Renal cortex interstitium (tissue), 15 donors: ENCODE results near the gene BRAP. TPM values are rescaled to one million over a fixed set of nuclear protein-coding genes. Genes with fewer than 3 reads are reported as not detected.
"Not testable (repeated sequence)": the region's sequence is repeated elsewhere in the genome, so short reads cannot be mapped to it uniquely, and the experiment has no call there.

Experiments
- DNase-seq, 11 donors: peaks; one replicate each; pipeline ENCODE4 v3.0.0-alpha.2; 2013; ENCODE audit warnings: low read depth in 9 of 11, low spot score in 4 of 11; ENCODE audit errors: extremely low read depth in 1 of 11
- long read RNA-seq, 16 experiments: transcript quantifications; one replicate each; lab custom pipeline, GENCODE V29; 2026
- polyA plus RNA-seq, 3 donors: library from polyadenylated mRNA; unstranded; fragments of 120-200 nt; gene quantifications; one replicate each; pipeline ENCODE4 v1.2.1, GENCODE V29; 2013; ENCODE audit not compliant: insufficient read length in 3 of 3

BRAP gene
- 10 to 100 TPM; 19.0 to 20.5 (median 20.4) TPM for polyA plus RNA-seq
- long read RNA-seq, donor 1, full-length matches to known transcripts: 1 of 7 reads
- long read RNA-seq, donor 1, partial matches to known transcripts: 6 of 7 reads
- long read RNA-seq, donor 1, other reads (novel, unspliced or antisense): 0 of 7 reads
- long read RNA-seq, donor 2, full-length matches to known transcripts: 1 of 6 reads
- long read RNA-seq, donor 2, partial matches to known transcripts: 5 of 6 reads
- long read RNA-seq, donor 2, other reads (novel, unspliced or antisense): 0 of 6 reads
- long read RNA-seq, donor 3, full-length matches to known transcripts: 5 of 5 reads
- long read RNA-seq, donor 3, partial matches to known transcripts: 0 of 5 reads
- long read RNA-seq, donor 3, other reads (novel, unspliced or antisense): 0 of 5 reads
- long read RNA-seq, donor 4, full-length matches to known transcripts: 7 of 7 reads
- long read RNA-seq, donor 4, partial matches to known transcripts: 0 of 7 reads
- long read RNA-seq, donor 4, other reads (novel, unspliced or antisense): 0 of 7 reads
- long read RNA-seq, donor 5: 0 reads
- long read RNA-seq, donor 6, full-length matches to known transcripts: 3 of 17 reads
- long read RNA-seq, donor 6, partial matches to known transcripts: 14 of 17 reads
- long read RNA-seq, donor 6, other reads (novel, unspliced or antisense): 0 of 17 reads
- long read RNA-seq, donor 7, full-length matches to known transcripts: 1 of 1 reads
- long read RNA-seq, donor 7, partial matches to known transcripts: 0 of 1 reads
- long read RNA-seq, donor 7, other reads (novel, unspliced or antisense): 0 of 1 reads
- long read RNA-seq, donor 8, full-length matches to known transcripts: 5 of 22 reads
- long read RNA-seq, donor 8, partial matches to known transcripts: 17 of 22 reads
- long read RNA-seq, donor 8, other reads (novel, unspliced or antisense): 0 of 22 reads
- long read RNA-seq, donor 9, full-length matches to known transcripts: 3 of 10 reads
- long read RNA-seq, donor 9, partial matches to known transcripts: 7 of 10 reads
- long read RNA-seq, donor 9, other reads (novel, unspliced or antisense): 0 of 10 reads
- long read RNA-seq, donor 10, full-length matches to known transcripts: 4 of 10 reads
- long read RNA-seq, donor 10, partial matches to known transcripts: 6 of 10 reads
- long read RNA-seq, donor 10, other reads (novel, unspliced or antisense): 0 of 10 reads
- long read RNA-seq, donor 11, full-length matches to known transcripts: 2 of 2 reads
- long read RNA-seq, donor 11, partial matches to known transcripts: 0 of 2 reads
- long read RNA-seq, donor 11, other reads (novel, unspliced or antisense): 0 of 2 reads
- long read RNA-seq, donor 12, full-length matches to known transcripts: 2 of 2 reads
- long read RNA-seq, donor 12, partial matches to known transcripts: 0 of 2 reads
- long read RNA-seq, donor 12, other reads (novel, unspliced or antisense): 0 of 2 reads
- long read RNA-seq, donor 13: 0 reads
- long read RNA-seq, donor 14, full-length matches to known transcripts: 3 of 12 reads
- long read RNA-seq, donor 14, partial matches to known transcripts: 9 of 12 reads
- long read RNA-seq, donor 14, other reads (novel, unspliced or antisense): 0 of 12 reads
- long read RNA-seq, donor 15, full-length matches to known transcripts: 2 of 2 reads
- long read RNA-seq, donor 15, partial matches to known transcripts: 0 of 2 reads
- long read RNA-seq, donor 15, other reads (novel, unspliced or antisense): 0 of 2 reads
- long read RNA-seq, donor 16, full-length matches to known transcripts: 16 of 35 reads
- long read RNA-seq, donor 16, partial matches to known transcripts: 19 of 35 reads
- long read RNA-seq, donor 16, other reads (novel, unspliced or antisense): 0 of 35 reads

- DNase-seq: peak; percentile 84 to 96 (median 93)
These were observed at the start of gene BRAP, which contains the start of gene ACAD10 for GRCh38 chr12:111685811-111686573. TSS of gene BRAP (minus strand) at chr12:111685956. CDS start at chr12:111685792, 164 bp downstream. TSS of gene ACAD10 (plus strand) at chr12:111686053. CDS start at chr12:111692710, 6,657 bp downstream.

- no peak for DNase-seq
These were observed 47.7 kb upstream of the BRAP start for GRCh38 chr12:111733340-111733915.

GRCh38 chr12:111732786-111733185, 47.0 kb upstream of the BRAP start:
- no peak for DNase-seq

GRCh38 chr12:111730420-111730819, 44.7 kb upstream of the BRAP start:
- no peak for DNase-seq

- DNase-seq: no peak
These were observed 43.0 kb upstream of the BRAP start for GRCh38 chr12:111728795-111729194.

- not testable (repeated sequence) for DNase-seq
These were observed 38.0 kb upstream of the BRAP start for GRCh38 chr12:111723646-111724360.

GRCh38 chr12:111720457-111720856, 34.7 kb upstream of the BRAP start:
- no peak for DNase-seq

- not testable (repeated sequence) for DNase-seq
These were observed 33.6 kb upstream of the BRAP start for GRCh38 chr12:111719316-111719715.

GRCh38 chr12:111715279-111715678, 29.5 kb upstream of the BRAP start:
- no peak for DNase-seq

GRCh38 chr12:111706145-111706544, 20.4 kb upstream of the BRAP start:
- DNase-seq: no peak

- DNase-seq: no peak
These were observed 19.9 kb upstream of the BRAP start for GRCh38 chr12:111705672-111706071.

- no peak for DNase-seq
These were observed 14.2 kb upstream of the BRAP start for GRCh38 chr12:111699962-111700361.

GRCh38 chr12:111693818-111694217, 8.1 kb upstream of the BRAP start:
- DNase-seq: no peak

GRCh38 chr12:111692575-111693210, 6.9 kb upstream of the BRAP start:
- no peak for DNase-seq

GRCh38 chr12:111691262-111691661, 5.5 kb upstream of the BRAP start:
- no peak for DNase-seq

- no peak for DNase-seq
These were observed 2.2 kb upstream of the BRAP start for GRCh38 chr12:111687952-111688351.
